Smooth muscle cell (in vitro differentiated cells): ENCODE data around the gene KIAA0586. TPM values are rescaled to one million over a fixed set of nuclear protein-coding genes. Genes with fewer than 3 reads are reported as not detected.

Experiments used
- DNase-seq: peaks from one replicate; lab custom pipeline; 2025; ENCODE audit not compliant: unreplicated experiment; lab: John Stamatoyannopoulos, UW
- H2AFZ ChIP-seq: fragments of 200-600 bp; sonication (generic); 2 replicates; pipeline ENCODE4 v1.6.0; 2016; ENCODE audit warnings: antibody characterized with exemption, low read depth, mild to moderate bottlenecking
- H3F3A ChIP-seq: fragments of 200-600 bp; sonication (generic); 2 replicates; pipeline ENCODE4 v1.6.0; 2017; ENCODE audit warnings: antibody characterized with exemption, low read depth
- H3K27ac ChIP-seq: fragments of 200-600 bp; sonication (generic); 2 replicates; pipeline ENCODE4 v1.5.1; 2016; ENCODE audit warnings: low read depth, mild to moderate bottlenecking
- H3K27me3 ChIP-seq: fragments of 200-600 bp; sonication (generic); 2 replicates; pipeline ENCODE4 v1.6.1; 2016; ENCODE audit warnings: low read depth, mild to moderate bottlenecking
- H3K36me3 ChIP-seq: fragments of 200-600 bp; sonication (generic); 2 replicates; pipeline ENCODE4 v1.5.1; 2016; ENCODE audit warnings: low read depth
- H3K4me1 ChIP-seq: fragments of 200-600 bp; sonication (generic); 2 replicates; pipeline ENCODE4 v1.5.1; 2016; ENCODE audit warnings: low read depth
- H3K4me2 ChIP-seq: fragments of 200-600 bp; sonication (generic); 2 replicates; pipeline ENCODE4 v1.6.0; 2016; ENCODE audit warnings: mild to moderate bottlenecking
- H3K4me3 ChIP-seq: fragments of 200-600 bp; sonication (generic); 2 replicates; pipeline ENCODE4 v1.5.1; 2016; ENCODE audit warnings: mild to moderate bottlenecking
- H3K79me2 ChIP-seq: fragments of 200-600 bp; sonication (generic); 2 replicates; pipeline ENCODE4 v1.6.0; 2016; ENCODE audit warnings: low read depth, mild to moderate bottlenecking
- H3K9ac ChIP-seq: fragments of 200-600 bp; sonication (generic); 2 replicates; pipeline ENCODE4 v1.6.0; 2016; ENCODE audit warnings: low read depth
- H3K9me3 ChIP-seq: fragments of 200-600 bp; sonication (generic); replicated peaks from 2 replicates; pipeline ENCODE4 v1.5.1; 2016; ENCODE audit warnings: low read depth
- H4K20me1 ChIP-seq: fragments of 200-600 bp; sonication (generic); 2 replicates; pipeline ENCODE4 v1.6.0; 2016; ENCODE audit warnings: low read depth
- CTCF ChIP-seq: fragments of 200-600 bp; sonication (generic); IDR thresholded peaks from 2 replicates; pipeline ENCODE4 v1.5.1; 2017; ENCODE audit warnings: borderline replicate concordance, mild to moderate bottlenecking, antibody characterized with exemption; ENCODE audit not compliant: insufficient read depth, poor library complexity, severe bottlenecking
- WGBS: methylation state at CpG from one replicate; pipeline ENCODE4 v1.1.7; 2016; ENCODE audit warnings: low lambda C conversion rate; 5-methylcytosine and 5-hydroxymethylcytosine counted together
- polyA plus RNA-seq: library from polyadenylated mRNA; unstranded; fragments of >200 nt; fragmentation: Nextera tagmentation; extraction: Ambion mirVana; gene quantifications from 2 replicates; pipeline ENCODE4 v1.2.1, GENCODE V29; 2016
- total RNA-seq: library from RNA; depleted of rRNA; stranded (reverse); fragments of >200 nt; gene quantifications from 2 replicates; pipeline ENCODE4 v1.2.3, GENCODE V29; 2014

KIAA0586 gene
- total and polyA plus RNA-seq, 2 experiments from 2014 or later = 6.5 to 20.0 TPM

- peak overlapping the region; percentile 86 for H2AFZ ChIP-seq
Measured at GRCh38 chr14:58535044-58535443, 107.5 kb downstream of the KIAA0586 start.

GRCh38 chr14:58537004-58537403, 109.5 kb downstream of the KIAA0586 start:
- no peaks in the 10 kb centered on the region for H3K27me3 ChIP-seq
- peaks cover 43% of the 10 kb centered on the region for H3K4me1 ChIP-seq
- no peak overlapping the region for H3K9ac ChIP-seq
- H2AFZ ChIP-seq = no peak overlapping the region
- no peaks in the 10 kb centered on the region for H3K36me3 ChIP-seq
- TF ChIP-seq CTCF = no peak
- 51% methylated on average over 3 of the region's 3 CpGs for whole genome bisulfite sequencing
- H3K4me2 ChIP-seq = no peak overlapping the region
- H3K27ac ChIP-seq = peak overlapping the region; percentile 16
- H3F3A ChIP-seq = peaks cover 19% of the 10 kb centered on the region
- H3K4me3 ChIP-seq = no peak overlapping the region
- no peak for DNase-seq
- H4K20me1 ChIP-seq = no peaks in the 10 kb centered on the region
- H3K9me3 ChIP-seq = no peaks in the 10 kb centered on the region
- H3K79me2 ChIP-seq = no peaks in the 10 kb centered on the region

More at GRCh38 chr14:58535044-58535443, 107.5 kb downstream of the KIAA0586 start:
- H4K20me1 ChIP-seq = no peaks in the 10 kb centered on the region
- H3K27me3 ChIP-seq = no peaks in the 10 kb centered on the region
- no peak overlapping the region for H3K4me3 ChIP-seq
- WGBS = 5% methylated on average over 1 of the region's 1 CpG
- DNase-seq = no peak
- H3K9me3 ChIP-seq = no peaks in the 10 kb centered on the region
- H3K9ac ChIP-seq = peak overlapping the region; percentile 21
- no peaks in the 10 kb centered on the region for H3K79me2 ChIP-seq
- H3K36me3 ChIP-seq = no peaks in the 10 kb centered on the region
- H3K4me2 ChIP-seq = peak overlapping the region; percentile 38
- no peak for TF ChIP-seq CTCF
- peak overlapping the region; percentile 82 for H3K27ac ChIP-seq
- peaks cover 33% of the 10 kb centered on the region for H3K4me1 ChIP-seq
- peaks cover 19% of the 10 kb centered on the region for H3F3A ChIP-seq

GRCh38 chr14:58540749-58541632, 113.5 kb downstream of the KIAA0586 start:
- H3K36me3 ChIP-seq = no peaks in the 10 kb centered on the region
- no peaks in the 10 kb centered on the region for H3K79me2 ChIP-seq
- no peak for TF ChIP-seq CTCF
- H3K9me3 ChIP-seq = no peaks in the 10 kb centered on the region
- H3K4me2 ChIP-seq = no peak overlapping the region
- H2AFZ ChIP-seq = no peak overlapping the region
- H3K27ac ChIP-seq = peak overlapping the region; percentile 23
- no peaks in the 10 kb centered on the region for H3K27me3 ChIP-seq
- DNase-seq = no peak
- WGBS = 88% methylated on average over 1 of the region's 1 CpG
- peaks cover 13% of the 10 kb centered on the region for H3K4me1 ChIP-seq
- no peaks in the 10 kb centered on the region for H3F3A ChIP-seq
- no peaks in the 10 kb centered on the region for H4K20me1 ChIP-seq
- H3K9ac ChIP-seq = no peak overlapping the region
- H3K4me3 ChIP-seq = no peak overlapping the region
